ENCODE data around the gene APEH. TPM values are rescaled to one million over a fixed set of nuclear protein-coding genes. Genes with fewer than 3 reads are reported as not detected.

The APEH gene
- total and polyA plus RNA-seq, 2 of the 13 experiments (the other 11 are each of a cell fraction or from before 2014, with no cell fraction given), result 116 to 130 TPM

- peak; percentile 76 for TF ChIP-seq HNF4A (CRISPR knock-in tag; IDR thresholded peaks at IDR 0.05)
- no peak for TF ChIP-seq ZNF850 (CRISPR knock-in tag; conservative IDR thresholded peaks at IDR 0.05)
- no peak for TF ChIP-seq ZNF660 (CRISPR knock-in tag; IDR thresholded peaks at IDR 0.05; ENCODE audit: borderline replicate concordance, low read depth)
- TF ChIP-seq THRA (CRISPR knock-in tag; IDR thresholded peaks at IDR 0.05; ENCODE audit: borderline replicate concordance), result peak; percentile 44; the same call in 1 of the 2 replicates
- no peak for TF ChIP-seq ATAD3A (CRISPR knock-in tag; IDR thresholded peaks at IDR 0.05)
- TF ChIP-seq SP4 (CRISPR knock-in tag; IDR thresholded peaks at IDR 0.05), result no peak
- no peak for TF ChIP-seq ZSCAN5A (CRISPR knock-in tag; IDR thresholded peaks at IDR 0.05; ENCODE audit: borderline replicate concordance)
- no peak for TF ChIP-seq ZNF382 (CRISPR knock-in tag; IDR thresholded peaks at IDR 0.05; ENCODE audit: borderline replicate concordance)
- TF ChIP-seq ZNF276 (CRISPR knock-in tag; IDR thresholded peaks at IDR 0.05; ENCODE audit: low read depth), result no peak
- no peak for TF ChIP-seq ZXDC (CRISPR knock-in tag; IDR thresholded peaks at IDR 0.05)
- TF ChIP-seq SMYD3 (CRISPR knock-in tag; IDR thresholded peaks at IDR 0.05), result no peak
- no peak for TF ChIP-seq FOXA1 (IDR thresholded peaks at IDR 0.05)
- TF ChIP-seq FOXA1 (CRISPR knock-in tag; IDR thresholded peaks at IDR 0.05), result peak; percentile 21; the same call in 1 of the 2 replicates
- no peak for TF ChIP-seq ZNF7 (CRISPR knock-in tag; IDR thresholded peaks at IDR 0.05)
- no peak for TF ChIP-seq RBFOX2 (IDR thresholded peaks at IDR 0.05; ENCODE audit: low read depth, low read length)
- no peak for TF ChIP-seq RORA (CRISPR knock-in tag; IDR thresholded peaks at IDR 0.05)
- TF ChIP-seq XBP1 (CRISPR knock-in tag; IDR thresholded peaks at IDR 0.05), result no peak
- no peak for TF ChIP-seq NFIB (CRISPR knock-in tag; IDR thresholded peaks at IDR 0.05; ENCODE audit: borderline replicate concordance)
- no peak for TF ChIP-seq ZNF362 (CRISPR knock-in tag; IDR thresholded peaks at IDR 0.05; ENCODE audit: borderline replicate concordance)
- TF ChIP-seq RELA (CRISPR knock-in tag; IDR thresholded peaks at IDR 0.05), result no peak
- no peak for TF ChIP-seq AGO2 (optimal IDR thresholded peaks at IDR 0.05; ENCODE audit: low read depth, low read length)
- peak; percentile 49; the same call in 1 of the 2 replicates for TF ChIP-seq ZNF768 (CRISPR knock-in tag; IDR thresholded peaks at IDR 0.05)
- no peak for TF ChIP-seq TOPORS (CRISPR knock-in tag; IDR thresholded peaks at IDR 0.05)
Measured at GRCh38 chr3:49665822-49666519, 8.2 kb upstream of the APEH start (continued).
